Spleen (tissue), 11 donors: ENCODE data around the gene HNF1A. TPM values are rescaled to one million over a fixed set of nuclear protein-coding genes. Genes with fewer than 3 reads are reported as not detected.

Experiments used
- DNase-seq: peaks from one replicate; pipeline ENCODE4 v3.0.0-alpha.2; 2020
- H3K27ac ChIP-seq, 8 donors: fragments of 200-600 bp; sonication (generic) in 7 of 8; 1 replicate in 4 of 8; 2 replicates in 4 of 8; pipeline versions ENCODE4 v1.5.0 to v1.8.0; 2016 to 2021; ENCODE audit warnings: inconsistent platforms in 4 of 8, mild to moderate bottlenecking in 4 of 8, moderate library complexity in 1 of 8
- H3K27me3 ChIP-seq, 7 donors: fragments of 200-600 bp; sonication (generic) in 6 of 7; replicated peaks in 1 of 7; 1 replicate in 4 of 7; 2 replicates in 3 of 7; pipeline versions ENCODE4 v1.5.0 to v1.8.0; 2016 to 2021; ENCODE audit warnings: inconsistent platforms in 3 of 7, mild to moderate bottlenecking in 1 of 7
- H3K36me3 ChIP-seq, 6 donors: fragments of 200-600 bp; sonication (generic) in 5 of 6; 1 replicate in 4 of 6; 2 replicates in 2 of 6; pipeline versions ENCODE4 v1.5.0 to v1.8.0; 2016 to 2021; ENCODE audit warnings: inconsistent platforms in 2 of 6
- H3K4me1 ChIP-seq, 6 donors: fragments of 200-600 bp; sonication (generic) in 5 of 6; 1 replicate in 3 of 6; 2 replicates in 3 of 6; pipeline versions ENCODE4 v1.5.0 to v1.8.0; 2016 to 2021; ENCODE audit warnings: inconsistent platforms in 3 of 6
- H3K4me3 ChIP-seq, 8 donors: fragments of 200-600 bp; sonication (generic) in 7 of 8; 1 replicate in 4 of 8; 2 replicates in 4 of 8; pipeline versions ENCODE4 v1.5.0 to v1.8.0; 2016 to 2021; ENCODE audit warnings: inconsistent platforms in 4 of 8, mild to moderate bottlenecking in 4 of 8, moderate library complexity in 2 of 8
- H3K9me3 ChIP-seq, 8 donors: fragments of 200-600 bp; sonication (generic) in 7 of 8; 1 replicate in 4 of 8; 2 replicates in 4 of 8; pipeline versions ENCODE4 v1.5.0 to v1.8.0; 2016 to 2021; ENCODE audit warnings: inconsistent platforms in 4 of 8
- POLR2A ChIP-seq, 3 donors: fragments of 450-650 bp; IDR thresholded peaks; one replicate each; pipeline ENCODE4 v1.5.1; 2017; ENCODE audit warnings: antibody characterized with exemption in 3 of 3, mild to moderate bottlenecking in 1 of 3
- POLR2AphosphoS5 ChIP-seq, 3 donors: sonication (generic); formaldehyde crosslinking; IDR thresholded peaks; one replicate each; pipeline ENCODE4 v1.5.1; 2017; ENCODE audit warnings: antibody characterized with exemption in 3 of 3
- WGBS, 5 donors: extraction: QIAGEN DNeasy Blood & Tissue Kit in 3 of 5; methylation state at CpG; one replicate each; pipeline versions ENCODE4 v1.1.5 to v1.1.7; 2013 to 2018; 5-methylcytosine and 5-hydroxymethylcytosine counted together
- intact Hi-C: fragments of 100-400 bp; cut with DNase I; formaldehyde crosslinking; loops from one replicate; pipeline ENCODE4 v1.15.0; 2023; ENCODE audit warnings: low total_unique reads
- polyA plus RNA-seq, 3 donors: library from polyadenylated mRNA; stranded (reverse); fragments of 200-250 nt; gene quantifications; one replicate each; pipeline ENCODE4 v1.2.1, GENCODE V29; 2013
- total RNA-seq, 7 donors: library from RNA; depleted of rRNA in 3 of 7; stranded (reverse); fragments of >200 nt in 3 of 7; fragmentation: NEBNext Ultra II Directional in 4 of 7; extraction: Animal tissue kit (Norgen Biotek cat#: 25700) in 4 of 7; gene quantifications; one replicate each; pipeline versions ENCODE4 v1.1.0 to v1.2.1, GENCODE V29; 2016 to 2021
- TF ChIP-seq, protein P1 (sequence below), 11 experiments: fragments of 200-600 bp in 7 of 11; fragments of 450-650 bp in 4 of 11; sonication (generic) in 4 of 11; IDR thresholded peaks in 8 of 11; conservative IDR thresholded peaks in 3 of 11; 1 replicate in 7 of 11; 2 replicates in 4 of 11; pipeline versions ENCODE4 v1.4.0 to v1.8.0; 2016 to 2021; ENCODE audit warnings: antibody characterized with exemption in 11 of 11, inconsistent platforms in 4 of 11, mild to moderate bottlenecking in 1 of 11
- donor health status: healthy with polysubstance abuse.
- donor health status: DM: no; HTN: no; CAD: no; lungs with moderate emphysema.
- donor health status: DM: no; HTN: no; CAD: no.
- donor health status: Bipolar disorder and iron deficiency.
- donor health status: healthy.
- donor health status: DM: no; HTN: no; CAD: no.
- donor health status: DM: yes; HTN: yes; CAD: no.

HNF1A gene
- total and polyA plus RNA-seq, 10 donors: not detected

DNA sequence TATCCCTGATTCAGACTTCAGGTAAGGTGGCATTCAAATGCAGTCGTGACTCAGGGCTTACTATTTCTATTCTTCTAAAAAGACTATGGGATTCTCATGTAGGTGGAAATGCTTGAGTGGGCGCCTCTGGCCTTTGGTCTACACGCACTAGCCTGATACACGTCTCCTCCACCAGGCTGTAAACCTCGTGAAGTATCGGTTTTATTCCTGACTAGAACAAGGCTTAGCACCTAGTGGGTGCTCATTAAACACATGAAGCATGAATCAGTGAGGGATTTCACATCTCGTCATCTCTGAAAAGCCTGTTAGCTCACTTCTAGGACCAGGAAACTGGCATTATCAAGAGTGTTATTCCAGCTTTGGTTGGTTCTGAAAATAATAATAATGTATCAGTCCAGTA, 17.7 kb upstream of the HNF1A start:
- no peak for DNase-seq
- TF ChIP-seq POLR2A (IDR thresholded peaks at IDR 0.05) (no peak), POLR2AphosphoS5 (IDR thresholded peaks at IDR 0.05) (no peak)
- TF ChIP-seq, protein P1, sequence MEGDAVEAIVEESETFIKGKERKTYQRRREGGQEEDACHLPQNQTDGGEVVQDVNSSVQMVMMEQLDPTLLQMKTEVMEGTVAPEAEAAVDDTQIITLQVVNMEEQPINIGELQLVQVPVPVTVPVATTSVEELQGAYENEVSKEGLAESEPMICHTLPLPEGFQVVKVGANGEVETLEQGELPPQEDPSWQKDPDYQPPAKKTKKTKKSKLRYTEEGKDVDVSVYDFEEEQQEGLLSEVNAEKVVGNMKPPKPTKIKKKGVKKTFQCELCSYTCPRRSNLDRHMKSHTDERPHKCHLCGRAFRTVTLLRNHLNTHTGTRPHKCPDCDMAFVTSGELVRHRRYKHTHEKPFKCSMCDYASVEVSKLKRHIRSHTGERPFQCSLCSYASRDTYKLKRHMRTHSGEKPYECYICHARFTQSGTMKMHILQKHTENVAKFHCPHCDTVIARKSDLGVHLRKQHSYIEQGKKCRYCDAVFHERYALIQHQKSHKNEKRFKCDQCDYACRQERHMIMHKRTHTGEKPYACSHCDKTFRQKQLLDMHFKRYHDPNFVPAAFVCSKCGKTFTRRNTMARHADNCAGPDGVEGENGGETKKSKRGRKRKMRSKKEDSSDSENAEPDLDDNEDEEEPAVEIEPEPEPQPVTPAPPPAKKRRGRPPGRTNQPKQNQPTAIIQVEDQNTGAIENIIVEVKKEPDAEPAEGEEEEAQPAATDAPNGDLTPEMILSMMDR (IDR thresholded peaks at IDR 0.05 in 8 of 11, conservative IDR thresholded peaks at IDR 0.05 in 3 of 11): no peak
- Histone ChIP-seq H3K27ac (no peak overlapping the region), H3K9me3 (no peaks in the 10 kb centered on the region), H3K36me3 (no peaks in the 10 kb centered on the region), H3K4me3 (no peak overlapping the region), H3K4me1 (no peaks in the 10 kb centered on the region), H3K27me3 (no peaks in the 10 kb centered on the region)
- WGBS, 5 donors: 67 to 79% (median 73%) methylated on average over 7 of the region's 7 CpGs
- intact Hi-C loops: loop anchor here (10.0 kb wide), 1 partner anchor 236 kb away; the partner anchor contains the start of gene ACADS

DNA sequence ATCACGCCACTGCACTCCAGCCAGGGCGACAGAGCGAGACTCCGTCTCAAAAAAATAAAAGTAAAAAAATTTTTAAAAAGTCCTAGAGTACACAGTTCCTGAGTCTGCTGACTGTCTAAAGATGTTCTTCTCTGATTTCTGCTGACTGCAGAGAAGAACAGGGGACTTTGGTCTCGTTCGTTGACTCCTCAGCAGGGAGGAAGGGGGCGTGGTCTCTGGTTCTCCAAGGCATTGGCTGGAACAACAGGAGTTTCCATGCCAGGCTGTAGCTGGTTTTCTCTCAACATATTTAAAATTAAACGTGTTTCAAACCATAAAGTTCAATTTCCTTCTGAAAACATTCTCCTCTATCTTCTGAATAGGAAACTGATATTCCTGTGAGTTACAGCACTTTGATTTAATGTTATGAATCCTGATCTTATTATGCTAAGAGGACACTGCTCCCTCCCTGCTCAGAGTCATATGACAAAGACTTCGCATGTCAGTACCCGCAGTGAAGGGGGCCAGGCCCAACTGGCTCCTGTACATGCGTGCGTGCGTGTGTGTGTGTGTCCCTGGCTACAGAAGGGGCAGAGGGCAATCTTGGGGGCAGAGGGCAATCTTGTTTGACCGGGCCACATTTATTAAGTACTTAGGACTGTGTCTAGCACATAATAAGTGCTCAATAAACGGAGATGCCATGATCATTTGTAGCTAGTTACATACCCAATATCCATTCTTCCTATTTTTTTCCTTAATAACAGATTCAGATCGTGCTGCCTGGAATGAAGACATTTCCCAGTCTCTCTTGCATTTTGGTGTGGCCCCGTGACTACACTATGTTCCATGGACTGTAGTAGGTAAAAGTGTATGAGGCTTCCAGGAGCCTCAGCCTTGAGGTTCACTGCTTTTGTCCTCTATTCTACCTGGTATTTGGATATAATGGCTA, 16.5 kb upstream of the HNF1A start:
- Histone ChIP-seq H3K4me3 (no peak overlapping the region), H3K27me3 (no peaks in the 10 kb centered on the region), H3K9me3 (no peaks in the 10 kb centered on the region), H3K36me3 (no peaks in the 10 kb centered on the region), H3K27ac (no peak overlapping the region), H3K4me1 (no peaks in the 10 kb centered on the region)
- no peak for TF ChIP-seq POLR2A (IDR thresholded peaks at IDR 0.05)
- TF ChIP-seq POLR2AphosphoS5 (IDR thresholded peaks at IDR 0.05): no peak
- TF ChIP-seq, protein P1 (IDR thresholded peaks at IDR 0.05 in 8 of 11, conservative IDR thresholded peaks at IDR 0.05 in 3 of 11): no peak
- intact Hi-C loops: loop anchor here (10.0 kb wide), 1 partner anchor 237 kb away; the partner anchor contains the start of gene ACADS
- DNase-seq: no peak
- WGBS, 5 donors: 69 to 82% (median 74%) methylated on average over 17 of the region's 17 CpGs

DNA sequence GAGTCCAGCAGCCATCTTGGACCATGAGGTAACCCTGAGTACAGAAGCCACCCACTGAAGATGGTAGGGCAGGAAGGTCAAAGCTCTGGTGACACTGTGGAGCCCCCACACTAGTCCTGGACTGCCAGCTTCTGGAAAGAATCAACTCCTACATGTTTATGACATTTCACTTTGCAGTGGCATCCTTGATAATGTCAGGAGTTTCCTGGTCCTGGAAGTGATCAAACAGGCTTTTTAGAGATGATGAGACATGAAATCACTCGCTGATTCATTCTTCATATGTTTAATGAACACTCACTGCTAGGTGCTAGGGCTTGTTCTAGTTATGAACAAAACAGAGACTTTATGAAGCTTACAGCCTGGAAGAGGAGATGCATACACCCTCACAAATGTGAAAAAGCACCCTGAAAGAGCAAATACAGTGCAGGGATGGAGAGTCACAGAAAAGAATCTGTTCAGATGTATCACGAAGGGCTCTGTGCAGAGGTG, 15.8 kb upstream of the HNF1A start:
- Histone ChIP-seq H3K27me3 (no peaks in the 10 kb centered on the region), H3K36me3 (no peaks in the 10 kb centered on the region), H3K4me1 (no peaks in the 10 kb centered on the region), H3K4me3 (no peak overlapping the region), H3K9me3 (no peaks in the 10 kb centered on the region), H3K27ac (no peak overlapping the region)
- WGBS, 5 donors: 67 to 90% (median 85%) methylated on average over 2 of the region's 2 CpGs
- no peak for DNase-seq
- TF ChIP-seq POLR2A (IDR thresholded peaks at IDR 0.05) (no peak), POLR2AphosphoS5 (IDR thresholded peaks at IDR 0.05) (no peak)
- TF ChIP-seq, protein P1 (IDR thresholded peaks at IDR 0.05 in 8 of 11, conservative IDR thresholded peaks at IDR 0.05 in 3 of 11): no peak
- intact Hi-C loops: loop anchor here (10.0 kb wide), 1 partner anchor 238 kb away; the partner anchor contains the start of gene ACADS

DNA sequence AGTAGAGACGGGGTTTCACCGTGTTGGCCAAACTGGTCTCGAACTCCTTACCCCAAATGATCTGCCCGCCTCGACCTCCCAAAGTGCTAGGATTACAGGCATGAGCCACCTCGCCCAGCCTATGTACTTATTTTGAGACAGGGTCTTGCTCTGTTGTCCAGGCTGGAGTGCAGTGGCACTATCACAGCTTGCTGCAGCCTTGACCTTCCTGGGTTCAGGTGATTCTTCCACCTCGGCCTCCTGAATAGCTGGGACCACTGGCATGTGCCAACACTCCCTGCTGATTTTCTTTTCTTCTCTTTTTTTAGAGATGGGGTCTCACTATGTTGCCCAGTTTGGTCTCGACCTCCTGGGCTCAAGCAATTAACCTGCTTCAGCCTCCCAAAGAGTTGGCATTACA, 14.0 kb upstream of the HNF1A start:
- 79 to 94% (median 90%) methylated on average over 8 of the region's 8 CpGs for WGBS, 5 donors
- no peak for DNase-seq
- Histone ChIP-seq H3K27ac (no peak overlapping the region), H3K36me3 (no peaks in the 10 kb centered on the region), H3K4me1 (no peaks in the 10 kb centered on the region), H3K27me3 (no peaks in the 10 kb centered on the region), H3K4me3 (no peak overlapping the region), H3K9me3 (no peaks in the 10 kb centered on the region)
- TF ChIP-seq, protein P1 (IDR thresholded peaks at IDR 0.05 in 8 of 11, conservative IDR thresholded peaks at IDR 0.05 in 3 of 11): no peak
- TF ChIP-seq POLR2AphosphoS5 (IDR thresholded peaks at IDR 0.05): no peak
- intact Hi-C loops: loop anchor here (10.0 kb wide), 1 partner anchor 239 kb away; the partner anchor contains the start of gene ACADS
